Tibial nerve (tissue), 4 donors: ENCODE data around the gene PROK2. TPM values are rescaled to one million over a fixed set of nuclear protein-coding genes. Genes with fewer than 3 reads are reported as not detected.

ENCODE experiments used
- DNase-seq, 2 donors: peaks; one replicate each; pipeline ENCODE4 v3.0.0-alpha.2; 2019; ENCODE audit warnings: low spot score in 2 of 2
- H3K27ac ChIP-seq, 4 donors: fragments of 200-600 bp; sonication (generic) in 3 of 4; one replicate each; pipeline ENCODE4 v1.5.1; 2017 to 2019; ENCODE audit warnings: mild to moderate bottlenecking in 1 of 4
- H3K27me3 ChIP-seq, 2 donors: fragments of 200-600 bp; sonication (generic) in 1 of 2; one replicate each; pipeline versions ENCODE4 v1.5.1 to v1.6.0; 2017 to 2019
- H3K36me3 ChIP-seq, 3 donors: fragments of 200-600 bp; sonication (generic); one replicate each; pipeline ENCODE4 v1.5.1; 2018 to 2019
- H3K4me1 ChIP-seq, 4 donors: fragments of 200-600 bp; sonication (generic) in 3 of 4; one replicate each; pipeline ENCODE4 v1.5.1; 2017 to 2019
- H3K4me3 ChIP-seq, 4 donors: fragments of 200-600 bp; sonication (generic) in 3 of 4; one replicate each; pipeline ENCODE4 v1.5.1; 2017 to 2019; ENCODE audit warnings: mild to moderate bottlenecking in 1 of 4, moderate library complexity in 1 of 4
- H3K9me3 ChIP-seq, 4 donors: fragments of 200-600 bp; sonication (generic) in 3 of 4; one replicate each; pipeline ENCODE4 v1.5.1; 2017 to 2019
- CTCF ChIP-seq, 5 experiments: fragments of 200-600 bp in 3 of 5; fragments of 450-650 bp in 2 of 5; sonication (generic) in 3 of 5; IDR thresholded peaks; one replicate each; pipeline ENCODE4 v1.5.1; 2016 to 2019; ENCODE audit warnings: antibody characterized with exemption in 5 of 5, mild to moderate bottlenecking in 3 of 5, moderate library complexity in 2 of 5
- EP300 ChIP-seq, 2 donors: sonication (generic); formaldehyde crosslinking; IDR thresholded peaks; one replicate each; pipeline ENCODE4 v1.6.1; 2017; ENCODE audit warnings: antibody characterized with exemption in 2 of 2, mild to moderate bottlenecking in 1 of 2
- POLR2A ChIP-seq, 2 donors: fragments of 450-650 bp; IDR thresholded peaks; one replicate each; pipeline ENCODE4 v1.6.1; 2017; ENCODE audit warnings: antibody characterized with exemption in 2 of 2, mild to moderate bottlenecking in 2 of 2, moderate library complexity in 2 of 2
- WGBS, 2 donors: methylation state at CpG; one replicate each; pipeline ENCODE4 v1.1.5; 2018; 5-methylcytosine and 5-hydroxymethylcytosine counted together
- small RNA-seq: library from RNA; depleted of rRNA; stranded (forward); fragments of <200 nt; gene quantifications from one replicate; pipeline ENCODE3, GENCODE V24; 2016
- total RNA-seq, 4 donors: library from RNA; depleted of rRNA; stranded (reverse); fragments of >200 nt; gene quantifications; one replicate each; pipeline ENCODE4 v1.1.0, GENCODE V29; 2016

PROK2 gene
- total RNA-seq, 4 donors from 2014 or later, result 0.21 TPM; not detected in 3

- H3K4me3 ChIP-seq, result no peak overlapping the region
- no peaks in the 10 kb centered on the region for H3K9me3 ChIP-seq
- DNase-seq, result no peak
- H3K4me1 ChIP-seq, result peaks cover 0 to 25% (median 6%) of the 10 kb centered on the region in 4 donors
- H3K27me3 ChIP-seq, result no peaks in the 10 kb centered on the region
- H3K36me3 ChIP-seq, result no peaks in the 10 kb centered on the region
- 94 to 100% methylated on average over 1 of the region's 1 CpG for WGBS, 2 donors
- no peak overlapping the region for H3K27ac ChIP-seq
- TF ChIP-seq POLR2A (IDR thresholded peaks at IDR 0.05) (no peak), CTCF (IDR thresholded peaks at IDR 0.05) (no peak), EP300 (IDR thresholded peaks at IDR 0.05) (no peak)
These were observed 62.3 kb downstream of the PROK2 start for GRCh38 chr3:71722693-71723092.

Small RNA genes lying within 50 kb of the gene (small RNA-seq; reads per million reads assigned to genes)
- not detected for gene RN7SL271P

Other genes with a start within 250 kb of the PROK2 start
- gene FOXP1, start 201.4 kb downstream of the PROK2 start, total RNA-seq, result 100 to 1,000 TPM in 1 of 4 donors, 10 to 100 TPM in 3; 86.4 to 107 (median 93.8) TPM
- gene EIF4E3, start 59.7 kb downstream of the PROK2 start, total RNA-seq, result 10 to 100 TPM; 11.2 to 23.8 (median 16.0) TPM
- gene GPR27, start 31.3 kb downstream of the PROK2 start, total RNA-seq, result 1 to 10 TPM; 2.9 to 6.9 (median 4.0) TPM